NCI-H2227 (cell line): ENCODE measurements around the gene ITGAE.

ENCODE experiments used
- DNase-seq: peaks from one replicate; lab custom pipeline; 2025; ENCODE audit not compliant: unreplicated experiment; lab: John Stamatoyannopoulos, UW

The ITGAE gene

DNA sequence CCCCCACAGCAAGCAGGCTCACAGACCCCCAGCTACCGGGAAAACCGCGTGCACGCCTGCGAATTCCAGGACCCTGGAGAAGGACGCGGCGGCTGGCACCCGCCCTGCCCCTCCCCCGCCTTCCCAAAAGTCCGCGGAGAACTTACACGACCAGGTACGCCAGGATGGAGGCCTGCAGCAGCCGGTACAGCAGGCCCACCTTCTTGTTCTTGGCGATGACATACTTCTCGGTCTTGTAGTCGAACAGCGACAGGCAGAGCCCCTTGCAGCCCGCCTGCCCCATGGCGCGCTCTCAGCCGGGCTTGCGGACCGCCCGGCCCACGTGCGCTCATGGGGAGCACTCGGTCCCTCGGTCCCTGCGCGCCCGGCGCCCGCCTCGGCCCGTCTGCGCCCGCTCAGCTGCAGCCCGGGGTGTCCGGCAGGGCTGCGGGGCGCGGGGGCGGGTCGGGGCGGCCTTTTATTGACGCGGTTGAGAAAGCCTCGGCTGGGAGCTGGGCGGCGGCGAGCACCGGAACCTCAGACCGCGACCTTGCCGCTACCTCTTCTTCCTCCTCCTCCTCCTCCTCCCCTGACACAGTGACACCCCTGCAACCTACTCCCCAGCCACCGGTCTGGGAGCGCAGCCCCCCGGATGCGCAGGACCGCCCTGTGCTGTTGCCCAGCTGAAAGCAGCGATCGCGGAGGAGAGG, 105.1 kb downstream of the ITGAE start, which contains the start of gene P2RX5:
P2RX5 (minus strand) TSS at position 433 of the 689 bp plus-strand sequence; CDS start at position 283, 150 bp downstream.
- peak; percentile 17 for DNase-seq

DNA sequence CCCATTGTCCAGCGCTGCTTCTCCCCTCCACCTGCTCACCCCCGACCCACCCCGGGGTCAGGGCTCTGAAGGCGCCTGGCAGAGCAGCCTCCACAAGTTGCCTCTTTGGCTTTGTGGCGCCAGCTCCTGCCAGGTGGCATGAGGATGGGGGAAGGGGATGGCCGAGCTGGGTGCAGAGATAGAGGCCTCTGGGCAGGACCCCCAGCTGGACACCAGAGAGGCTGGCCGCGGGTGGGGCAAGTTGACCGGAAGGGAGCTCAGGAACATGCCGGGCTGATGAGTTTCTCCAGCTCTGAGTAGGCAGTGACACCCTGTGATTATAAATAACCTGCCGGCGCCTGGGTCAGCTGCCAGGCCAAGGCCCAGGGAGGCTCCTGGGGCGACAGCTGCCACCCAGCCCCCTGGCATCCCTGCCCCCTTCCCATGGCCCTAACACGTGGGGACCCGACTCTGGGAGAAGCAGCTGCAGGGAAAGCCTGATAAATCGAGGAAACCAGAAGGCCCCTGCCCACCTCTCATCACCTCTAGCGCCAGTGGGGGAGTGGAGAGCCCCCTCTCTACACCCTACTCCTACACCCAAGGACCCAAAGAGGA, 105.8 kb downstream of the ITGAE start:
- DNase-seq: no peak

DNA sequence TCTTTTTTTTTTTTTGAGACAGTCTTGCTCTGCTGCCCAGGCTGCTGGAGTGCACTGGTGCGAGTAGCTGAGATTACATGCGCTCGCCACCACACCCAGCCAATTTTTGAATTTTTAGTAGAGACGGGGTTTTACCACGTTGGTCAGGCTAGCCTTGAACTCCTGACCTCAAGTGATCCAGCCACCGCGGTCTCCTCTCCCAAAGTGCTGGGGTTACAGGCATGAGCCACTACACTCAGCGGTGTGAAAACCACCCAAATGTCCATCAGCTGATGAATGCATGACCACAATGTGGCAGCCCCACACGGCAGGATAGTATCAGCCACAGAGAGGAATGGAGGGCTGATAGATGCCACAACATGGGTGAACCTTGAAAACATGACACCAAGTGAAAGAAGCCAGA, 107.2 kb downstream of the ITGAE start:
- DNase-seq: no peak

- no peak for DNase-seq
Observed at GRCh38 chr17:3693141-3693540, 107.8 kb downstream of the ITGAE start.

- DNase-seq: no peak
Observed at GRCh38 chr17:3692346-3692745, 108.6 kb downstream of the ITGAE start.

DNA sequence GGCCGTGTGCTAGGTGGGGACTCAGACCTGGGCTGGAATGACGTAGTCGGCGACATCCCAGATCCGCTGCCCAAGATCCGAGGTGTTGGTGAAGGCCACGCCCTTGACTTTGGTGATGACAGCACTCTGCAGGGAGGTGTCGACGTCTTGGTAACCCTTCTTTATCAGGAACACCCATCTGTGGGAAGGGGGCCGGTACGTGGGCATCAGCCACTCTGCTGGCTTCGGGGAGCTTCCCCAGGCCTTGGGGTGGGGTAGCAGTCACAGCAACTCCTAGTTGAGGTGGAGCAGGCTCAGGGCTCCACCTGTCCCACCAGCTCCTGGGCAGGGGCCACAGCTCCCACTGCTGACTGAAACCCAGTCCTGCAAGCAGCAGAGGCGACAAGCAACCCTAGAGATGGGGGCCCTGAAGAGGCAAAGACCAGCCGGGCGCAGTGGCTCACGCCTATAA, 109.3 kb downstream of the ITGAE start:
- DNase-seq: no peak

DNA sequence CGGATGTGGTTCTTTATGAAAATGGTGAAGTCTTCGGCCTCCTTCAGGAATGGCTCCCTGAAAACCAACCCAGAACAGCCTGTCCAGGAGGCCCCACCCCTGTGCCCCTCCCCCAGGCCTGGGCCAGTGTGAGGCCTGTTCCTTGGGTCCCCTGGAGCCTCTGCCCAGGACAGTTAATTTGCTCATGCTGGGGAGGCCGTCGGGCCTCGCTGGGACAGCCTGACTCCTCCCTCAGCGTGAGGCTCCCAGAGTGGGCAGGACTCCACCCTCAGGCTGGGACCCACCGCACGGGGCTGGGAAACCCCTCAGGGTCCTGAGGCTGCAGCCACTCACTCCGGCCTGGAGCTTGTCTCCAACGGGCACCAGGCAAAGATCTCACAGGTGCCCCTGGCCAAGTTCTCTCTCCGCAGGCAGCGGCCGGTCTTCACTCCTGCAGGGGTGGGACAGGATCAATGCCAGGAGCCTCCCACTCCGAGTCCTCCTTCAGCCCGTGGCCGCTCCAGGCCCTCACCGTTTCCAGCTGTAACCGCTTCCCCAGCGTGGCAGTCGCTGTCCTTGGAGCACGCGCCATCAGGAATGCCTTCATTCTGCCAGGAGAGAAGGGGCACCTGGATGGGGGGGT, 110.8 kb downstream of the ITGAE start:
- DNase-seq: no peak

- DNase-seq: no peak
Observed at GRCh38 chr17:3689262-3690093, 111.5 kb downstream of the ITGAE start.

- DNase-seq: no peak
Observed at GRCh38 chr17:3688852-3689261, 112.1 kb downstream of the ITGAE start.

GRCh38 chr17:3688027-3688553, 112.9 kb downstream of the ITGAE start:
- no peak for DNase-seq

GRCh38 chr17:3685174-3685573, 115.8 kb downstream of the ITGAE start:
- no peak for DNase-seq

- DNase-seq: peak; percentile 38
Observed at GRCh38 chr17:3683054-3683511, 117.9 kb downstream of the ITGAE start.

GRCh38 chr17:3682033-3682432, 119.0 kb downstream of the ITGAE start:
- no peak for DNase-seq

DNA sequence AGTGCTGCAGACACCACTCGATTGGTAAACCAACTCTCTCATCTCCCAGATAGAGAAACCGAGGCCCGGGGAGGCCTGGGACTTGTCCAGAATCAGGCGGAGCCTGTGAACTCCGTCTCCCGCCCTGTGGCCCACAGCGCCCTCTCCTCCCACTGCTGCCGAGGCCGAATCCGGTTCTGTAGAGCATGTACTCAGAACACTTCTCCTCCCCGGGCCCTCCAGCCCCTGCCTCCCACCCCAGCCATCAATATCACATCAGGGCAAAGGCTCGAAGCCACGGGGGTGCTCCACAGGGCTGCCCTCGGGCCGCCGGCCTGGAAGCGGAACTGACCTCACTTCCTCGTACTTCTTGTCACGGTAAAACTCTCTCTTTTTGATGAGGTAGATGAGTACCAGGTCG, 119.4 kb downstream of the ITGAE start:
- DNase-seq: no peak

DNA sequence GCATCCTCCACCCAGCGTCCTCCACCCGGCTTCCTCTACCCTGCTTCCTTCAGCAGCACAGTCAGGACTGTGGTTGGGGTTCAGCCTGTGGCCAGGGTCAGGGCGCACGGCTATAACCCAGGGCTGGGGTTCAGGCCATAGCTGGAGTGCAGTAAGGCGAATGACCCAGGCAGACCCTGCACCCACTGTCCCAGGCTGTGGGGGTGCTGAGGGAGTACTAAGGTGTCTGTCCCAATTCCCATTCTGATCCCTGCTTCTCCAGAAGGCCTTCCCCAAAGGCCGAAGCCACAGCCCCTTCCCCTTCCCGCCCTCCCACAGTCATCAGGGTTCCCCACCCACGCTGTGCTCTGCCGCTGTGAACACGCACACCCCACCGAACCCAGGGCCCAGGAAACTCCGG, 119.9 kb downstream of the ITGAE start:
- no peak for DNase-seq

DNA sequence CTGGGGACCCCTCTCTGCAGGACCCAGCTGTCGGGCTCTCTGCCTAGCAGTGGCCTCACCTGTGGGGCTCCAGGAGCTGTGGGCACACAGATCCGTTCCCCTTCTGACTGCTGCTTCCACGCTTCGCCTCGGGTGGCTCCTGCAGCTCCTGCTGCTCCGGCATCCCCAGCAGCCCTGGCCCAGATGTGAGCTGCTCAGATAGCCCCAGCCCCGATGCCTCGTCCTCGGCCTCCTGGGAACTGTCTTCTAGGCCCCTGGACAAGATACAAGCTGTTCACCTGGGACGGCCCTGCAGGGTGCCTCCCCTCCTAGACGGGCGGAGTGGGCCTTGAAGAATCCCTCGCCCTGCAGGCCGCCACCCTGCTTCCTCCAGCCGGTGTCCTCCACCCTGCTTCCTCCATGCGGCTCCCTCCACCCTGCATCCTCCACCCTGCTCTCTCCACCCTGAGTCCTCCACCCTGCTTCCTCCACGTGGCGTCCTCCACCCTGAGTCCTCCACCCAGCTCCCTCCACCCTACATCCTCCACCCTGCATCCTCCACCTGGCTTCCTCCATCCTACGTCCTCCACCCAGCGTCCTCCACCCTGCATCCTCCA, 121.4 kb downstream of the ITGAE start:
- no peak for DNase-seq

DNA sequence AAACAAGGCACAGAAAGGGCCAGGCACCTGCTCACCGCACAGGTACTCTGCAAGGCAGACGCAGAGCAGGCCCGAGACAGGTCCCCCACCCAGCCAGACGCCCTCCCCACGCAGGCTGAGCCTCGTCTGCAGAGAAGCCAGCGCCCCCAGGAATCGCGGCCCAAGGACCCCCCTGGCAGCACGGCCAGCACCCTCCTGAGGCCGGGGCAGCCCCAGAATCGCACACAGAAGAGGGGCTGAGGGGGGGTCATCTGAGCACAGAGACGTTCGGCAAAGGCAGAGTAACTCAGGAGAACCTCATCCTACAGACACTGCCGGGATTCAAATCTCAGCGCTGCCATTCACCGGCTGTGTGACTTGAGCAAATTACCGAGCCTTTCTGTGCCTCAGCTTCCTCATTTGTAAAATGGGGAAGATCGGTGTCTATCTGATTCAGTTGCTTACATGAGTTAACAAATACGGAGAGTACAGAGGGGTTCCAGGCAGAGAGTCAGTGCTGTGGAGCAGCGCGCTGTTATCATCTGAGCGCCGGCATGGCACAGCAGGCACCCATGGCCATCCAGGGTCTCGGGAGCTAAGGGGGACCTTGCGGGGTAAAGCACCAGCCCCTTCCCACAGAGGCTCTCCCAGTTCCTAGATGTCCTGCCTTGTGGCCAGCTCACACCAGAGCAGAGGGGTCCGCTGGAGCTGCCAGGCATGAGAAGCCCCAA, 122.0 kb downstream of the ITGAE start:
- DNase-seq: no peak

DNA sequence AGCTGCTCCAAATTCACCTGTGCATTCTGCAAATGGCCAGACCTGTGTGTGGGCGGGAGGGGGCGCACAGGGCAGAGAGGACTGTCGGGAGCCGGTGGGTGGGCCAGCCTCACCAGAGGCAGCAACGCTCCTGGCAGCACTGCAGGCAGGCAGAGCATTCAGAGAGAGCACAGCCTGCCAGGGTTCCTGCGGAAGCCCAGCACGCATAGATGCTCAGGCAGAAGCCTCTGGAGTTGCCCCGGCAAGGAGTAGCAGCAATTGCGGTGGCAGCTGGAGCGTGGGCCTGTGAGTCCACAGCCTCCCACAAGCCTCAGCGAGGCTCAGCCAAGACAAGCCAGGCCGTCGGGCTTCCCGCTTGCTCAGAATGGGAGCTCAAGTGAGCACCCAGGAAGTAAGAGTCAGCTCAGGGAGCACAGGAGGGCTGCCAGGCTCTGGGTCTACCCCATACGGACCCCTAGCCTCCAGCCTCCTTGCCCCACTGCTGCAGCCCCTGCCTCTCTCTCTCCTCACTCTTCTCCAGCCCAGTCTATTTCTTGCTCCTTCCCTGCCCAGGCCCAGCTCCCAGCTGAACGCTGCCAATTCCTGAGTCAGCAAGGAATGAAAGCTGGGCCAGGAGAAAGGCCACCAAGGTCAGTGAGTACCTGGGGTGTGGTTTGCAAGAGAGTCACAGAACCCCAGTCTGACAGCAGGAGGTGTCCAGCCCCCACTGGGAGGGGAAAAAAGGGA, 122.7 kb downstream of the ITGAE start:
- DNase-seq: no peak

DNA sequence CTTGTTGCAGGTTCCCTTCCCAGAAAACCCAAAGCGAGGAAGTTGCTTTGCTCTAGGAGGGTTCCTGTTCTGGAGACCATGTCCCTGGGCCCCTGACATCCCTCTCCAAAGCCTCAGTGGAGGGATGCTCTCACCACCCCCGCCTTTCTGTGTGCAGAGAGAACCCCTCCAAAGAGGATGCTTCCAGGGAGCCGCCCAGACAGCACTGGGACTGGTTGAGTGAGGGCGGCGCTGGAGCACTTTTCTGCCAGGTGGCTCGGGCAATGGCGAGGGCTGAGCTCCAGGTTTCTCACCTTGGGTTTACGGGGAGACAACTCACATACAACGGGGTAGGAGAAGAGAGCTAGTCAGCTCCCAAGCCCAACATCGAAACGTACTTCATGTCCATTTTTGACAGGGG, 125.1 kb downstream of the ITGAE start:
- no peak for DNase-seq
